ENCODE measurements around the gene DMD. TPM values are rescaled to one million over a fixed set of nuclear protein-coding genes. Genes with fewer than 3 reads are reported as not detected.
A peak's percentile ranks its signal among the peaks of the same experiment; 100 is the strongest.

DMD gene
- total and polyA plus RNA-seq, 12 donors: 28.5 to 228 (median 168) TPM

GRCh38 chrX:33195698-33196097 is 15.7 kb downstream of the DMD start:
- DNase-seq (no peak), ATAC-seq (no peak)
- intact Hi-C loops (cut with DNase I): no loop called here
- no peak for TF ChIP-seq CTCF (IDR thresholded peaks at IDR 0.05)
- H3K9me3 ChIP-seq: peaks cover 0 to 6% (median 0%) of the 10 kb centered on the region in 11 donors
- H3K4me1 ChIP-seq: peaks cover 0 to 12% (median 0%) of the 10 kb centered on the region in 9 donors
- no peak overlapping the region for H3K4me3 ChIP-seq
- WGBS, 2 donors: 39 to 53% methylated on average over 1 of the region's 1 CpG
- no peak overlapping the region for H3K27ac ChIP-seq
- H3K27me3 ChIP-seq: no peaks in the 10 kb centered on the region
- H3K36me3 ChIP-seq: no peaks in the 10 kb centered on the region

- 15 to 19% methylated on average over 1 of the region's 1 CpG for WGBS, 2 donors
- H3K27ac ChIP-seq: peak overlapping the region in 5 of 10 donors; percentile 15 to 48 (median 45)
- H3K4me3 ChIP-seq: peak overlapping the region in 1 of 10 donors; percentile 19
- intact Hi-C loops (cut with DNase I): no loop called here
- H3K27me3 ChIP-seq: no peaks in the 10 kb centered on the region
- H3K9me3 ChIP-seq: peaks cover 0 to 6% (median 0%) of the 10 kb centered on the region in 11 donors
- TF ChIP-seq CTCF (IDR thresholded peaks at IDR 0.05): no peak
- H3K4me1 ChIP-seq: peaks cover 0 to 14% (median 0%) of the 10 kb centered on the region in 9 donors
- ATAC-seq (peak in 4 of 8 donors; percentile 28 to 70 (median 36)), DNase-seq (no peak)
- H3K36me3 ChIP-seq: no peaks in the 10 kb centered on the region
Measured at GRCh38 chrX:33194876-33195433, 16.4 kb downstream of the DMD start.

GRCh38 chrX:33194289-33194688 is 17.1 kb downstream of the DMD start:
- DNase-seq (no peak), ATAC-seq (no peak)
- H3K27ac ChIP-seq: peak overlapping the region in 1 of 10 donors; percentile 30
- H3K27me3 ChIP-seq: no peaks in the 10 kb centered on the region
- H3K36me3 ChIP-seq: no peaks in the 10 kb centered on the region
- peaks cover 0 to 20% (median 0%) of the 10 kb centered on the region in 9 donors for H3K4me1 ChIP-seq
- WGBS, 2 donors: 81 to 88% methylated on average over 2 of the region's 2 CpGs
- peaks cover 0 to 6% (median 0%) of the 10 kb centered on the region in 11 donors for H3K9me3 ChIP-seq
- H3K4me3 ChIP-seq: no peak overlapping the region
- intact Hi-C loops (cut with DNase I): no loop called here
- TF ChIP-seq CTCF (IDR thresholded peaks at IDR 0.05): no peak

- peak overlapping the region in 1 of 10 donors; percentile 19 for H3K27ac ChIP-seq
Measured at GRCh38 chrX:33190016-33190415, 21.3 kb downstream of the DMD start.

More at GRCh38 chrX:33190016-33190415, 21.3 kb downstream of the DMD start:
- no peak for TF ChIP-seq CTCF (IDR thresholded peaks at IDR 0.05)
- H3K9me3 ChIP-seq: no peaks in the 10 kb centered on the region
- H3K4me1 ChIP-seq: peaks cover 0 to 35% (median 0%) of the 10 kb centered on the region in 9 donors
- no peaks in the 10 kb centered on the region for H3K27me3 ChIP-seq
- ATAC-seq (no peak), DNase-seq (no peak)
- WGBS, 2 donors: 18 to 52% methylated on average over 1 of the region's 1 CpG
- intact Hi-C loops (cut with DNase I): no loop called here
- H3K36me3 ChIP-seq: no peaks in the 10 kb centered on the region
- H3K4me3 ChIP-seq: no peak overlapping the region
